ENCODE data around the gene XPO5.
"Not testable (repeated sequence)": the region's sequence is repeated elsewhere in the genome, so short reads cannot be mapped to it uniquely, and the experiment has no call there.

Gene XPO5

DNA sequence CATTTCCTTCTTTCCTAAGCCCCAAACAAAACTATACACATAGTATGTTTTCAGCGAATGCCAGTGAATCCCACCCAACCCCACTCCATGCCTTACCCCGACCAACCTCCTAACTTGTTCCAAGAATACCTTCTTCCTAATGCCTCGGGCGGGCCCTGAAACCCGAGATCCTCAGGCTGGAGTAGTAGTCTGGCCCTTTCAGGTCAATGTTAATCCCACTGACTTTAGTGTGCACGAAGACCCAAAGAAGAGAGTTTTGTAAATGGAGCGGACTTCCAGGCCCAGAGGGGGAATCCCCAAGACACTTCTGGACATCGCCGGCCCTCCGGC, 59.5 kb downstream of the XPO5 start:
- DNase-seq: no peak

DNA sequence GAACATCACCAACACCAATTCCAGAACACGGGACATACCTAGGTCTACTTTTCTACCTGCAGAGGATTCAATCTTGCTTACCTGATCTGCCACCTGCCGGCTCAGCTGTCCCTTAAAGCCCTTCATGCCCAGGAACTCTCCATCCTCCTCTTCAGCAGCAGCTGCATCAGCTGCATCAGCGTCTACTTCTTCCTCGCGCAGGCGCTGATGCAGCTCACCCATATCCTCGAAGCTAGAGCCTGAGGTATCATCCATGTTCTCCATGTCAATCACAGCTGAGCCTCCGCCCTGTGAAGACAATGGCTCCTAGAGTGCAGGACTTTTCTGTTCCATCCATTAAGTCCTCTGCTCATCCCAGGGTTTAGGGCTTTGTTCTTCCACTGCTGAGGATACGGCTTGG, 60.0 kb downstream of the XPO5 start:
- no peak for DNase-seq

DNA sequence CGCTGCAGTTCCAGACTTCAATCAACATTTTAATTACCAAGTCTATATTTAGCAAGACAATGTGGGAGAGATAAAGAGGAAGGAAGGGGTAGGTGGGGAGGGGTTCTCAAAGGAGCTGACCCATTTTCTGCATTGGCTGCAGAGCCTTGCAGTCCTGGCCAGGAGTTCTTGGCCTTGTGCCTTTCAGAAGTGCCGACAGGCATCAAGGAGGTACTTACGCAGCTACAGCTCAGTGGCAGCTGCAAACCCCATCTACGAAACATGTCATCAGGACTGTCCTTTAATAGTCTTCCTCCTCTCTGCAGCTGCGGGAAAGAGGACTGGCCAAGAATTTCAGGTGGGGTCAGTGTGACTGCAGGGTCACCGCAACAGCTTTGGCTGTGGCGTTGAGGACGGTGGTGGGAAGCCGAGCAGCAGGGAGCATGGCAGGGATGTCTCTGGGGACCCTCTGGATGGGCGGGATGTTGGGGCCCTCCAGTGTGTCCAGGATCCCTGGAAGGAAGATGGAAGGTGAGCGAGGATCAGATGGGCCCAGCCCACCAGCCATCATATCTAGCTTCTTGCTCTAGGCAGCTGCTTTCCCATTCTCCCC, 63.9 kb downstream of the XPO5 start:
- DNase-seq: no peak

DNA sequence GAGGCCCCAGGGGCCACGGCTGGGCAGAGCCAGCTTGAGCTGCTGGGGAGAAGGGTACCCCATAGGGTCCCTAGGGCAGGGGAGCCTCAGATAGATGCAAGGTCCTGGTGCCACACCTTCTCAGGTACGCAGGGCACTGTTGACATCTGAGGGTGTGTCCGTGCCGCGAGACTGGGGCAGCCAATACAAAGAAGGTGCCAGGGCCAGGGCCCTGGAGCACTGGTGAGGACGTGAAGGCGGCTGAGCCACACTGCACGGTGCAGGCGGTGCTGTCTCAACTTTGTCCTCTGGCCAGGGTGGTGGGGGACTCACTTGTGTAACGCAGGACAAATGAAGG, 65.0 kb downstream of the XPO5 start:
- no peak for DNase-seq

DNA sequence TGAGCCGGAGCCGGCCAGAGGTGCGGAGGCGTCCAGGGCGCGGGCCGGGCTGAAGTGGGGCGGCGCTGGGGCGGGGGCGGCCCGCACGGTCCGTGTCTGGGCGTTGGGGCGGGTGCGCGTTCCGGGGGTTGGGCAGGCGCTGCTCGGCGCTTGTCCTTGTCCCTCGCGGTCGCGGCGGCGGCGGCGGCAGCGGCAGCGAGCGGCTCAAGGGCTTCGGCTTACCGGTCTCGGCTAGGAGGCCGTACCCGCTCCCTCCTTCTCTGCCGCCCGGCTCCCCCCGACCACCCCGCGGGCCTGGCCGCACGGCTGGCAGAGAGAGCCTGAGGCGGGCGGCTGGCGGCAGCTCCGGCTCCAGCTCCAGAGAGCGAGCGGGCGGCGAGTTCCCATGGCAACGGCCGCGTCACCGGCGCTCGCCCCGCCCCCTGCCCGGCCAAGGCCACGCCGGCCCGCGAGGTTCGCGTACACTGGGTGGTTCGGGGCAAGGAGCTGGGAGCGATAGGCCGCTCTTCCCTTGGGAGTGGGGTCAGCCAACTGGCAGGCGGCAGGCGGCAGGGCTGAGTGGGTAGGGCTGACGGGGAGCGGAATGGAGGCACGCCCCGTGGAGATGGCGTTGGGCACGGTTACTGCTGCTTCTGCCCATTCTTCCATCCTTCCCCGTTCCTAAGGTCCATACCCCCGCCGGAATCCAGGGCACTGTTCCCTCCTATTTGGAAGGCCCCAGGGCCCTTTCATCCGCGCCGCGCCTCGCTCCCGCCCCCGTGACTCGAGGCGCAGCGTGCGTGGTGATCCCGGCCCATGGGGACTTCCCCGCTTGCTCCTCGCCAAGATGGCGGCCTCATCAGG, 65.6 kb downstream of the XPO5 start, which contains the start of gene LRRC73:
TSS of gene LRRC73 (minus strand) at position 363 of the 843 bp plus-strand sequence. CDS start 561 bp downstream, outside the sequence.
- DNase-seq: no peak

DNA sequence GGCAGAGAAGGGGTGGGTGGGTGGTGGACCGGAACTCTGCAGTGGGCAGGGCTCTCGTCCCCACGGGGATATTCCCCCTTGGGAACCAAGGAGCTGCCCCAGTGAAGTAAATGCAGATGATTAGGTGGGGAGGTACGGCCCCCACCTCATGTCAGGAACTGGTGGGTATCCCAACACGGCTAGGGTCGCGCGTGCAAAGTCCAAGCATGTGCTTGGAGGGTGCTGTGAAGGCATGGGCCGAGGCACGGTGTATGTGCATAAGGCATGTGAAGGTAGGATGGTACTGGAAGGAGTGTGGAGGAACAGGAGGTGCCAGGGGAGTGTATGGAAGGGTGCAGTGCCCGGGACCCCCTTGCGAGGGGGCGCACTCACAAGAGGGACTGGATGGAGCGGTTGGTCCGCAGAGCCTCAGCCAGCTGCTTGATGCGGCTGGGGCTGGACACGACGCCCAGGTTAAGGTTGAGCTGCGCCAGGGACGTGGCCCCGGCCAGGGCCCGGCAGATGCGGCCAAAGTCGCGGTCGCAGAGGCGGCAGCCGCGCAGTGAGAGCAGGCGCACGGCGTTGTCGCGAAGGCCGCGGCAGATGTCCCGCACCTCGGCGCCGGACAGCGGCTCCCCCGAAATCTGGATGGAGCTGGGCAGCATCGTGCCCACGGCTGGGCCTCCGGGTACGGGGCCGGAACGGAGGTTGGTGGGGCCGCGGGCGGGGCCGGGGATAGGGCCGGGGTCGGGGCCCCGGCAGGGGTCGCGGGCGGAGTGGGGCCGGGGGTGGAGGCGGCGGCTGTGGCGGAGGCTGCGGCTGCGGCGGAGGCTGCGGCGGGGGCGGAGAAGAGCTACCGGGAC, 66.5 kb downstream of the XPO5 start:
- DNase-seq: no peak

DNA sequence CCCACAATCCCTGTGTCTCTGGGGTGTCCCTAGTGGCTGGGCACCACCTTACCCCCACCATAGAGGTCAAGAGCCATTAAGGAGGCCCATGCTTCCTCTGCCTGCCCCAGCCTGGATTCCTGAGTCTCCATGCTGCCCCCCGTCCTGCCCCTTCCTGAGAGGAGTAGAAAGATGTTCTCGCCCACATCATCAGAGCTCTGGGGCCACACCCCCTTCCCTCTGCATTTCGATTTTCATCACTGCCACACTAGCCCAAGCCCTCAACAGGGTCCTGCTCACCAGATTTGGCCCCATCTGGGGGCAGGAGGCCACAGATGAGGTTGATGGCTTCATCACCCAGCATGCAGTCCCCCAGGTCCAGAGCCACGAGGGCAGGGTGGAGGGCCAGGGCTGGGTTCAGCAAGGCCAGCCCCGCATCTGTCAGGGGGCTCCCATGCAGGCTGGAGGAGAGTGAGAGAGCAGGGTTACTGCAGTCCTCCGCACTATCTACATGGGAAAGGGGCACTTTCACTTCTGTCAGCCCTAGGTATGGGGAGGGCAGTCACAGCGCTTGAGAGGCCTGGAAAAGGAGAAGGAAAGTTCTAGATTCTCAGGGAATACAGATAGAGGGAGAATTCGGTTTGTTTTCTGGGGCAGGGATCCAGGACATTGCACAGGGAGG, 67.2 kb downstream of the XPO5 start:
- DNase-seq: no peak

DNA sequence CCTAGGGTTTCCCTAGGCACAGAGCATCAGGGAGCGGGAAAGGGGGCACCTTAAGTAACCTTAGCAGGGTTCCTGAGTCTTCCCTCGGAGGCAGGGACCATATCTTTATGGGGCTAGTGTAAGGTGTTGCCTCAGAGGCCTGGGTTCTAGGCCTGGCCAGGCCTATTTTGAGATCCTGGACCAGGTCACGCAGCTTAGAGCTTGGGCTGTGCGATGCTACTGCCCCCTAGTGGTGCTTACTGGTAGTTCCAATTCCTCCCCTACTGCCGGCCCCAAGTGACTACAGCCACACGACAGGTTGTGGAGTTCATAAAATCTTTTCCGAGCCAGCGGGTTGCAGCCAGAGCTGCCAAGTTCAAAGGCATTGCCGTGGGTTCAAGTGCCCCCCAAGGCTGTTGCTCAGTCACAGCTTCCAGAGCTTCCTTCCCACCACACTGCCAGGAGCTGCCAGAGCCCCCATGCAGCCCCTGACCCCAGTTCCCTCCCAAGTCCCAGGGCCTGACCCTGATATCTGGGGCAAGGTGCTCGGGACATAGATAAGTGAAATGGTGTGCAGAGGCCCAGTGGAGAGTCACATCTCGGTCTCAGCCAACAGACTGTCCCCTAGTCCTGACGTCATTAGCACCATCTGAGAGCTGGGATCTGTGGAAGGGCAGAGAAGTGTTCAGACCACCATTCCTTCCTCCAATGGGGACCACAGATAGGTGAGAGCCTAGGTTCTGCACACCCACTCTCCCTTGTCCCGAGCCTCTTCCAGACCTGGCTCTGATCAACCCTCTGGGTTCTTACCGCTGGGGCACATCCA, 69.0 kb downstream of the XPO5 start:
- no peak for DNase-seq

DNA sequence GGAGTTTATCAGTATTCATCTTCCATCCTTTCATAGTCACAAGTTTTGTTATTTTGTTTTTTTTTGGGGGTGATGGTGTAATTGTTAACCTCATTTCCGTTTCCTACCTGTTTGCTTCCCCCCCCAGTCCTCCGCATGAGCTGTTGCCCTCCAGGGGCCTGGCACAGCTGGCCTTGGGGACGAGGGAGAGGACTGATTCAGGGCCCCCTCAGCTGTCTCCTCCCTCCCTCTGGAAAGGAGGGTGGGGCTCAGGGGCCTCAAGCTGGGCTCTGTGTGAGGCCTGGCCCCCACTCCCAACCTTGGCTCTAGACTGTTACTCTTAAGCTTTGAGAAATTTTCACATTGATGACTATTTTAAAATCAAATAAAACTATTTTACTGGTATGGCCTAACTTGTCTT, 69.7 kb downstream of the XPO5 start:
- DNase-seq: no peak

DNA sequence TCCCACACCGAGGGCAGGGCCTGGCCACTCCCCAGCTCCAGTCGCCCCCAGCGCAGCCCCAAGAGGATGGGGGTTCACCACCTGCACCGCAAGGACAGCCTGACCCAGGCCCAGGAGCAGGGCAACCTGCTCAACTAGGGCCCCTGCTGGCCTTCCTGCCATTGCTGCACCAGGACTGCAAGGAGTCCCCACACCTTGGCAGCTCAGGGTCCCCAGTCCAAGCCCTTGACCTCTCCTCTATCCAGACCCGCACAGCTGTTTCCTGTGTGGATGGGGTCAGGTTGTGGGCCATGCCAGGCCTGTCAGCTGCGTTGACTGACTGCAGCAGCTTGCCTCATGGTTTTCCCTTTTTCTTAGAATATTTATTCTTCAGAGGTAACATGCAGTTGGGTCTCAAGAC, 70.1 kb downstream of the XPO5 start:
- DNase-seq: no peak

DNA sequence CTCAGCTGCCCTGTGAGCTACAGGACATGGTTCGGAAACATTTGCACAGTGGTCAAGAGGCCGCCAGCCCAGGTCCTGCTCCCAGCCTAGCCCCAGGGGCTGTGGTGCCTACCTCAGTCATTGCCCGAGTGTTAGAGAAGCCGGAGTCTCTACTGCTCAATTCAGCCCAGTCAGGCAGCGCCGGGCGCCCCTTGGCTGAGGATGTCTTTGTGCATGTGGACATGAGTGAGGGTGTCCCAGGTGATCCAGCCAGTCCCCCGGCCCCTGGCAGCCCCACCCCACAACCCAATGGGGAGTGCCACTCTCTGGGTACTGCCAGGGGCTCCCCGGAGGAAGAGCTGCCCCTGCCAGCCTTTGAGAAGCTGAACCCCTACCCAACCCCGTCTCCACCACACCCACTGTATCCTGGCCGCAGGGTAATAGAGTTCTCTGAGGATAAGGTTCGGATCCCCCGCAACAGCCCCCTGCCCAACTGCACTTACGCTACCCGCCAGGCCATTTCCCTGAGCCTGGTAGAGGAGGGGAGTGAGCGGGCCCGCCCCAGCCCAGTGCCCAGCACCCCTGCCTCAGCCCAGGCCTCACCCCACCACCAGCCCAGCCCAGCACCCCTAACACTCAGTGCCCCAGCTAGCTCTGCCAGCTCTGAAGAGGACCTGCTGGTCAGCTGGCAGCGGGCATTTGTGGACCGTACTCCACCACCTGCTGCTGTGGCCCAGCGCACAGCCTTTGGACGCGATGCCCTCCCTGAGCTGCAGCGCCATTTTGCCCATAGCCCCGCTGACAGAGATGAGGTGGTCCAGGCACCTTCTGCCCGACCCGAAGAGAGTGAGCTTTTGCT, 70.9 kb downstream of the XPO5 start:
- DNase-seq: no peak

DNA sequence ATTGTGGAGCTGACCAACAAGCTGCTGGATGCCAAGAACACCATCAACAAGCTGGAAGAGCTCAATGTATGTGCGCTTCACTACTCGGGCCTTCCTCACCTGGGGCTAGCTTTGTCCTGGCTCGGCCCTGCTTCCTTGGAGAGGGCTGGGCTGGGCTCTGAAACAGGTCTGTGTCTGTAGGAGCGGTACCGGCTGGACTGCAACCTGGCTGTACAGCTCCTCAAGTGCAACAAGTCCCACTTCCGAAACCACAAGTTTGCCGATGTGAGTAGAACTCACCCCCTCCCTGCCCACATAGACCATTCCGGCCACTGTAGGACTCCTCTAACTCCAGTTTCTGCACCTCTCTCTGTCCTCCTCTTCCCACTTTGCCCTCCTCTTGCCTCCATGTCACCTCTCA, 72.4 kb downstream of the XPO5 start:
- DNase-seq: no peak

DNA sequence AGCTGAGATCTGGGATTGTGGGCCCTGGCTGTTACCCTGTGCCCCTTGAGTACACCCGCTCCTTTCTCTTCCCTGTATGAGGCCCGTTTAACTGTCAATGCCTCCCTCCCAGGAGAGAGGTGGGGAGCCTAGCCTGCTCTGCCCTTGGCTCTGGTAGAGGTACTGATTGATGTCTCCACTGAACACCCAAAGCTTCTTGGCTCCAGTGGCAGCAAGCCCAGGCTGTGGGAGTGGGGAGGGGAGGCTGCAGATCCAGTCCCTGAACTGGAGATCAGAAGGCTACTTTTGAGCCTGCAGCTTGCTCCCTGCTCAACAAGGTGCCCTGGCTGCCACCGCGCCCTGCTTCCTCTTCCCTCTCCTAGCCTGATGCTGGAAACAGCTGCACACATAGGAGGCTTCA, 73.2 kb downstream of the XPO5 start:
- no peak for DNase-seq

DNA sequence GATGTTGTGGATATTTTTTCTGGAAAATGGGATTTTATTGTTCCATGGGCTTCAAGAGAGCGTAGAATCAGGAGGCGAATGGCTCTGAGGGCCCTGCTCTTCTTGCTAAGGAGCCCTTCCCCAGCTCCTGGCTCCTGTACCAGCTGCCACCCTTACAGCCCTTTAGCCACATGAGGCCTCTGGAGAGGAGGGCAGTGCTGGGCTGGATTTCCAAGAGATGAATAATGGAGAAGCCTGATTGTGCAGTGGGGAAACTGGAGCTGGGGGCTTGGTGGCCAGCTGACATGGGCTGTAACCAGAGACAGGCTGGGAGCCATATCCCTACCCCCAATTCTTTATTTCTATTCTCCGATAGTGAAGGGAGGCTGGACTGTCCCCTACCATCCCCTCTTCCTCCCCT, 74.9 kb downstream of the XPO5 start:
- DNase-seq: no peak

DNA sequence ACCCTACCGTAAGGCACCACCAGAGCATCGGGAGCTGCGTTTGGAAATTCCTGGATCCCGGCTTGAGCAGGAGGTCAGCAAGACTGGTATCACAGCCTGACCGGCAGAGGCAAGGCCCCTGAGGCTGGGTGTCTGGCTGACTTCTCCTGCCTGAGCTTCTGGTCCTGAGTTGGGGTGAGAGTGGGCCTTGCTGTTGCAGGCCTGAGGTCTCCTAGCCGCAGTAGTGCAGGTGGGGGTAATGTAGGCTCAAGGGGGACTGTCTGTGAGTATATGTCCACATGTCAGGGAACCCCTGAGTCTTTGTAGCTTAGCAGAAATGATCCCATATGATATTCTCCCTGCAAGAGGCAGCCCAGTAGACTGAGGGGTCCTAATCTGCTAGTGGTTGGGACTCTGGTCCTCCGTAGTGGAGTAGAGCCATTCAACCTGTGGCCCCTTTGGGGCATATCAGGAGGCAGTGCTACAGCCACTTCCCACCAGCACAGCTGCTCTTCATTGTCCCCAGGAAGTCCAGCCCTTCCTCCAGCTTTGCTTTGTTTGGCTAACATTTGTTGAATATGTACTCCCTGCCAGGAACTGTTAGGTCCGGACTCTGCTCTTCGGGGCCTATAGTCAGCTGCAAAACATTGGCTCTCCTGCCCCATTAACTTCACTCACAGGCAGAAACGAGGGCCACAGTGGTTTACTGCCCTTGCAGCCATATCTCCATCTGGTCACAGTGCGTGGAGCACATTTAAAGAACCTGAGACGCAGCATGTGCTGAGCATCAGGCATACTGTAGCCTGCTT, 76.6 kb downstream of the XPO5 start:
- DNase-seq: no peak

DNA sequence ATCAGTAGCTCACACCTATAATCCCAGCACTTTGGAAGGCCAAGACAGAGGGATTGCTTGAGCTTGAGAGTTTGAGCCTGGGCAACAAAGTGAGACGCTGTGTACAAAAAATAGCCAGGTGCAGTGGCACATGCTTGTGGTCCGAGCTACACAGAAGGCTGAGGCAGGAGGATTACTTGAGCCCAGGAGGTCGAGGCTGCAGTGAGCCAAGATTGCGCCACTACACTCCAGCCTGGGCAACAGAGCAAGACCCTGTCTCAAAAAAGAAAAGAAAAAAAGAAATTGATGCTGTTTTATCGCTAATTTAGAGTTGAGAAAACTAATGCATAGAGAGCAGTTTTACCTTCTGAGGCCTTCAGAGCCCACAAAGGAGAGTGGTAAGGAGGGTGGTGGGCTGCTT, 77.5 kb downstream of the XPO5 start:
- DNase-seq: not testable (repeated sequence)

DNA sequence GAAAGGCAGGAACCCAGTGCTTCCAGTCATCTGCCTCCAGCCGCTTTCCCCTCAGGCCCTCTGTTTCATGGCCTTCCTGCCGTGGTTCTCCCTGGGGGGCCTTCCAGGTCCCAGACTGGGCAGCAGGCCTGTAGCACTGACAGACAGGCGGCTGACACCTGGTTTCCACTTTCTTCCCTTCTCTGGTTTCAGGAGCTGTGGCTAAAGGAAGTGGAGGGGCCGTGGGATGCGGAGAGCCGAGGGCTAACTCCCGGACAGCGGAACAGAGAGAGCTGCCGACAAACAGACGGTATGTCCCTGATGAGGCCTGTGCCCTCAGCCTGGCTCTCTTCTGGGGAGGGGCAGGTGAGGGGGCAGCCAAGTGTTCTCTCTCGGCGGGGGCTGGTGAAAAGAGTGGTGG, 78.1 kb downstream of the XPO5 start:
- DNase-seq: no peak

DNA sequence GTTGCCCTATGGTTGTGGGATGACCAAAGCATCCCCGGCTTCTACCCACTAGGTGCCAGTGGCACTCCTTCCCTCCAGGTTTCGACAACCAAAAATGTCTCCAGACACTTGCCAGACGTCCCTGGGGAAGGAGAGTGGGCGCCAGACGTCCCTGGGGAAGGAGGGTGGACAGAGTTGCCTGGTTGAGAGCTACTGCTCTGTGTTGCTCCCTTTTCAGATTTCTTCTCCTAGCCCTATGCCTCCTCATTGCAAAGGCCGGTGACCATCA, 78.8 kb downstream of the XPO5 start:
- DNase-seq: no peak

DNA sequence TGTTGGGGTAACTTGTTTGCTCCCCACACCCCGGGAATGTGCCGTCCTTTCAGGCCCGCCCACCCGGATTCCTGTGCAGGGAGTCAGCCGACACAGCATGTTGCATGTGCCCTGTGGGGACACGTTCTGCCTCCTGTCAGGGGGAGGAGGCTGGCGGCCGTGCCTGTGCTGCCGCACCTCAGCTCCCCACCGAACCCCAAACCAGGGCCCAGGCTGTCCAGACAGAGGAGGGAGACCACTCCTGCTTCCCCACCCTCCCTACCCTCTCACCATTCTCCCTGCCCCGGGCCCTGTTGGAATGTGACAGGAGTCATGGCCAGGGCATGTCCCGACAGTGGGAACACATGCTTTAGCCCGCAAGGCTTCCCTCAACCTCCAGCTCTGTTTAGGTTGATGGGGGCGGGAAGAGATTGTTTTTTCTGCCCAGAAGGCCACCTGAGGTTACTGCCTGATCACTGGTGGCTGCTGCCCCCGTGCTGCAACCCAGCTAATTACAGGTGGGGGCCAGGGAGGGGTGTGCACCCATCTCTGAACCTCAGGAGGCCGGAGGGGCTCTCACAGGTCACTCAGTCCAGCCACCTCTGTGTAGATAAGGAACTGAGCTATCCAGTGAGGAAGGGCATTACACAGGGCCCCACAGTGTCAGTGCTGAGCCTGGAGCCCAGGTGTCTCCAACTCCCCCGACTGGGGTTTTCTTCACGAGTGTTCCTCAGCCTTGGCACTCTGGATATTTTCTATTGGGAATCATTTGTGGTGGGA, 79.3 kb downstream of the XPO5 start:
- no peak for DNase-seq

DNA sequence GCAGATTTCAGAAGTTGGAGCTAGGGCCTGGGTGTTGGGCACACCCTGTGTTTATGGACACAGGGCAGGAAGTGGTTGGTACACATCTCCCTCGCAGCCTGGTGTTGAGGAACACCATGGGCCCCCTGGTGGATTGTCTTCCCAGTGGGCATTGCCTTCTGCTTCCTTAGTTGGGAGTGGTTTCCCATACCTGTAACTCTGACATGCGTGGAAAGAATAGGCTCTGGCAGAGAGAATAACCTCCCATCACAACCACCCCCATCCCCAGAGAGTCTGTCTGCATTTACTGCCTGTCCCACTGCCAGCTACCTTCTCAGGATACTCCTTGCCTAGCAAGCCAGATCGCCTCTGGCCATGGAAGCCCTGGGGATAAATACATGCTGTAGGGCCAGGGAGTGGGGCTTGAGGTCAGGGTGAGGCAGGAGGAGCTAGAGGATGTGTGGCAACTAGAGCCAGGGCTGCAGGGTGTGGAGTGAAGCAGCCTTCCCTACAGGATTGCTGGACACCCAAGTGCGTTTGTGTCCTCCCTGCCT, 80.4 kb downstream of the XPO5 start:
- no peak for DNase-seq

Measured in cortex of kidney (tissue), 1 donor.